Esophagus (tissue), 2 donors: ENCODE results near the gene TK1. TPM values are rescaled to one million over a fixed set of nuclear protein-coding genes. Genes with fewer than 3 reads are reported as not detected.

Source experiments
- H3K27ac ChIP-seq, 2 donors: one replicate each; pipeline ENCODE4 v1.5.1; 2013; ENCODE audit warnings: low read depth in 2 of 2, mild to moderate bottlenecking in 2 of 2, inconsistent platforms in 1 of 2, low read length in 1 of 2, moderate library complexity in 1 of 2
- H3K27me3 ChIP-seq, 2 donors: one replicate each; pipeline ENCODE4 v1.6.1; 2013; ENCODE audit warnings: low read length in 2 of 2, control low read depth in 1 of 2, mild to moderate bottlenecking in 1 of 2; ENCODE audit not compliant: insufficient read depth in 2 of 2, control insufficient read depth in 1 of 2
- H3K36me3 ChIP-seq, 2 donors: one replicate each; pipeline ENCODE4 v1.6.1; 2013; ENCODE audit warnings: low read length in 1 of 2; ENCODE audit not compliant: control insufficient read depth in 2 of 2, insufficient read depth in 2 of 2
- H3K4me1 ChIP-seq, 2 donors: one replicate each; pipeline ENCODE4 v1.6.1; 2013; ENCODE audit warnings: low read length in 1 of 2; ENCODE audit not compliant: control insufficient read depth in 2 of 2, insufficient read depth in 2 of 2
- H3K4me3 ChIP-seq, 2 donors: one replicate each; pipeline ENCODE4 v1.5.1; 2013; ENCODE audit warnings: low read length in 2 of 2, mild to moderate bottlenecking in 2 of 2, low read depth in 1 of 2, moderate library complexity in 1 of 2
- H3K9me3 ChIP-seq, 2 donors: one replicate each; pipeline ENCODE4 v1.6.1; 2013; ENCODE audit warnings: mild to moderate bottlenecking in 2 of 2, low read depth in 1 of 2, low read length in 1 of 2, moderate library complexity in 1 of 2; ENCODE audit not compliant: control insufficient read depth in 2 of 2, insufficient read depth in 1 of 2
- WGBS, 2 donors: extraction: QIAGEN DNeasy Blood & Tissue Kit; methylation state at CpG; one replicate each; pipeline ENCODE4 v1.1.7; 2013; 5-methylcytosine and 5-hydroxymethylcytosine counted together
- polyA plus RNA-seq, 2 donors: library from polyadenylated mRNA; stranded (reverse); fragments of 200-250 nt; gene quantifications; one replicate each; pipeline ENCODE4 v1.2.3, GENCODE V29; 2013
- donor health status: healthy with polysubstance abuse.
- donor health status: Bipolar disorder and iron deficiency.

TK1 gene
- polyA plus RNA-seq, 2 donors: 16.9 to 37.4 TPM

GRCh38 chr17:78138204-78139060 is 48.4 kb downstream of the TK1 start:
- Histone ChIP-seq H3K4me3 (no peak overlapping the region), H3K36me3 (no peaks in the 10 kb centered on the region), H3K27ac (peak overlapping the region in 1 of 2 donors; percentile 17), H3K4me1 (peaks cover 0 to 18% of the 10 kb centered on the region in 2 donors), H3K9me3 (no peaks in the 10 kb centered on the region), H3K27me3 (no peaks in the 10 kb centered on the region)
- WGBS, 2 donors: 79 to 84% methylated on average over 17 of the region's 17 CpGs

DNA sequence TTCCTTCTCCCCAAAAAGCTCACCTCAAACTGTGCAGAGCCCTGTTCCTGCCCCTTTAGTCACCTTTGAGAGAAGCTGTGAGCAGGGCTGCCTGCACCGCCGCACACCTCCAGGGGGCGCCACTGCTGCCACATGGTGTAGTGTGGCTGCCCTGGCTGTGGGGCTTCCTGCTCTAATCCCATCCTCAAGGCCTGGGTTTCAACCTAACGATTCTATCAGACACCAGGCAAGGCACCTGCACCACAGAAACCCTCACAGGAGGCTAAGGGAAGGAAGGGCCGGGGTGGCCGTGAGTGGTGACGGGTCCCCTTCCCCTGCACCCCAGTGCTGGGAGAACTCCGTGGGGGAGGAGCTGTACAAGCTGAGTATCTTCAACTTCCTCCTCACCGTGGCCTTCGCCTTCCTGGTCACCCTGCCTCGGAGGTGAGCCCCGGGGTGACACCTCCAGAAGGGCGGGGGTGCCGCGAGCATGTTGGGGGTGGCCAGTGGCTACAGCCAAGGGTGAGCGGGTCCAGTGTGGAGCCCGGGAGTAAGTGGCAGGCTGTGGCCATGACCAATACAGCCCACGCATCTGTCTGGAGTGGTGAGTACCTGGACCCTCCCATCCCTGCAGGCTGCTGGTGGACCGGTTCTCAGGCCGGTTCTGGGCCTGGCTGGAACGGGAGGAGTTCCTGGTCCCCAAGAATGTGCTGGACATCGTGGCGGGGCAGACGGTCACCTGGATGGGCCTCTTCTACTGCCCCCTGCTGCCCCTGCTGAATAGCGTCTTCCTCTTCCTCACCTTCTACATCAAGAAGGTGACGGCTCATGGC is 49.3 kb downstream of the TK1 start:
- no peak overlapping the region for H3K4me3 ChIP-seq
- H3K27me3 ChIP-seq: no peaks in the 10 kb centered on the region
- 57 to 62% methylated on average over 26 of the region's 26 CpGs for WGBS, 2 donors
- peaks cover 0 to 3% of the 10 kb centered on the region in 2 donors for H3K36me3 ChIP-seq
- no peaks in the 10 kb centered on the region for H3K9me3 ChIP-seq
- peaks cover 0 to 20% of the 10 kb centered on the region in 2 donors for H3K4me1 ChIP-seq
- no peak overlapping the region for H3K27ac ChIP-seq

DNA sequence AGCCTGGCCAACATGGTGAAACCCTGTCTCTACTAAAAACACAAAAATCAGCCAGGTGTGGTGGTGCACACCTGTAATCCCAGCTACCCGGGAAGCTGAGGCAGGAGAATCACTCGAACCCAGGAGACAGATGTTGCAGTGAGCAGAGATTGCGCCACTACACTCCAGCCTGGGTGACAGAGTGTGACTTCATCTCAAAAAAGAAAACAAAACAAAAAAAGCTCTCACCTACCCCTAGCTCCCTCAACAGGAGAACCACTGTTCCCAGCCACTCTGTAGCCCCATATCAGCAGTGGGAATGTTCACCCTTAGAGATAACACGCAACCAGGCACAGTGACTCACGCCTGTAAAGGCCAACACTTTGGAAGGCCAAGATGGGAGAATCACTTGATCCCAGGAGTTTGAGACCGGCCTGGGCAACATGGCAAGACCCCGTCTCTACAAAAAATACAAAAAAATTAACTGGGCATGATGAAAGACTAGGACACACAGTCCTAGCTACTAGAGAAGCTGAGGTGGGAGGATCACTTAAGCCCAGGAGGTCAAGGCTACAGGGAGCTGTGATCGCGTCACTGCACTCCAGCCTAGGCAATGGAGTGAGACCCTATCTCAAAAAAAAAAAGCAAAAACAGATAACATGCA is 50.9 kb downstream of the TK1 start:
- no peak overlapping the region for H3K4me3 ChIP-seq
- H3K4me1 ChIP-seq: peaks cover 7 to 20% of the 10 kb centered on the region in 2 donors
- H3K27me3 ChIP-seq: no peaks in the 10 kb centered on the region
- no peaks in the 10 kb centered on the region for H3K9me3 ChIP-seq
- peaks cover 0 to 3% of the 10 kb centered on the region in 2 donors for H3K36me3 ChIP-seq
- H3K27ac ChIP-seq: no peak overlapping the region
- WGBS, 2 donors: 95% methylated on average over 9 of the region's 9 CpGs

- WGBS, 2 donors: 78 to 80% methylated on average over 9 of the region's 9 CpGs
These were observed 51.9 kb downstream of the TK1 start for GRCh38 chr17:78134899-78135385.

GRCh38 chr17:78133971-78134898 is 52.6 kb downstream of the TK1 start:
- 51 to 62% methylated on average over 37 to 39 of the region's 39 CpGs for WGBS, 2 donors
- peaks cover 7 to 21% of the 10 kb centered on the region in 2 donors for H3K4me1 ChIP-seq

More at GRCh38 chr17:78134899-78135385, 51.9 kb downstream of the TK1 start:
- Histone ChIP-seq H3K27ac (no peak overlapping the region), H3K4me3 (no peak overlapping the region), H3K36me3 (peaks cover 0 to 3% of the 10 kb centered on the region in 2 donors), H3K27me3 (no peaks in the 10 kb centered on the region), H3K9me3 (no peaks in the 10 kb centered on the region), H3K4me1 (peaks cover 7 to 15% of the 10 kb centered on the region in 2 donors)

GRCh38 chr17:78133179-78133951 is 53.5 kb downstream of the TK1 start:
- no peaks in the 10 kb centered on the region for H3K9me3 ChIP-seq
- H3K27ac ChIP-seq: no peak overlapping the region
- H3K36me3 ChIP-seq: peaks cover 0 to 3% of the 10 kb centered on the region in 2 donors
- WGBS, 2 donors: 80 to 85% methylated on average over 30 of the region's 30 CpGs
- no peak overlapping the region for H3K4me3 ChIP-seq
- peaks cover 7 to 21% of the 10 kb centered on the region in 2 donors for H3K4me1 ChIP-seq
- no peaks in the 10 kb centered on the region for H3K27me3 ChIP-seq

More at GRCh38 chr17:78133971-78134898, 52.6 kb downstream of the TK1 start:
- no peaks in the 10 kb centered on the region for H3K27me3 ChIP-seq
- H3K4me3 ChIP-seq: no peak overlapping the region
- H3K9me3 ChIP-seq: no peaks in the 10 kb centered on the region
- H3K27ac ChIP-seq: no peak overlapping the region
- H3K36me3 ChIP-seq: peaks cover 0 to 3% of the 10 kb centered on the region in 2 donors

GRCh38 chr17:78132767-78133178 is 54.1 kb downstream of the TK1 start:
- WGBS, 2 donors: 62 to 67% methylated on average over 9 of the region's 9 CpGs
- Histone ChIP-seq H3K27me3 (no peaks in the 10 kb centered on the region), H3K4me3 (no peak overlapping the region), H3K27ac (no peak overlapping the region), H3K36me3 (peaks cover 0 to 3% of the 10 kb centered on the region in 2 donors), H3K4me1 (peaks cover 7 to 21% of the 10 kb centered on the region in 2 donors), H3K9me3 (no peaks in the 10 kb centered on the region)

DNA sequence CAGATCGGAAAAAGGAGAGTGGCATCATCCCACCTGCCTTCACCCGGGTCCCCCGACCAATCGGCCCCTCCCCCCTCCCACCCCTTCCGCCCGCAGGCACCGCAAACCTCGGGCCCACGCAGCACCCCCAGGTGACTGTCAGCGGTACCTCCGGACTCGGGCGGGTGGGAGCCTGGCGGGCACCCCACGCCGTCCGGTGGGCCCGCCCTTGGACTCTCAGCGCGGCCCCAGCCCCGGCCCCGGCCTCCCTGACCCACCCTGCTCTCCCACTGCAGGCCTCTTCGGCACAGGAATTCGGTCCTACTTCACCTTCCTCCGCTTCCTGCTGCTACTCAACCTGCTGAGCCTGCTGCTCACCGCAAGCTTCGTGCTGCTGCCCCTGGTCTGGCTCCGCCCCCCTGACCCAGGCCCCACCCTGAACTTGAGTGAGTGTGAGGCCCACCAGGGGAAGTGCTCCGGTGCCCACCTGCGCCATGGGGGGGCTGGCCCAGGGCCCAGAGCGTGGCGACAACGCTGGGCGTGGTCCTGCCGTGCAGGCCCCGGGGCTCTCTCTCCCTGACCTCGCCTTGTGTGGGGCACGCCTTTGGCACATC is 54.7 kb downstream of the TK1 start:
- WGBS, 2 donors: 14 to 21% methylated on average over 25 to 38 of the region's 38 CpGs
- Histone ChIP-seq H3K27ac (peak overlapping the region; percentile 19 to 36), H3K4me3 (peak overlapping the region; percentile 38 to 49), H3K4me1 (peaks cover 7 to 21% of the 10 kb centered on the region in 2 donors), H3K36me3 (peaks cover 0 to 3% of the 10 kb centered on the region in 2 donors), H3K9me3 (no peaks in the 10 kb centered on the region), H3K27me3 (no peaks in the 10 kb centered on the region)
